Ureter (tissue), 1 donor: ENCODE results near the gene AZGP1. TPM values are rescaled to one million over a fixed set of nuclear protein-coding genes. Genes with fewer than 3 reads are reported as not detected.
"Not testable (repeated sequence)": the region's sequence is repeated elsewhere in the genome, so short reads cannot be mapped to it uniquely, and the experiment has no call there.

Source experiments
- DNase-seq: peaks from one replicate; pipeline ENCODE4 v3.0.0-alpha.2; 2020; ENCODE audit warnings: low spot score
- total RNA-seq: library from RNA; stranded (reverse); gene quantifications from one replicate; pipeline ENCODE4 v1.2.4, GENCODE V29; 2023
- donor health status: DM: yes; HTN: yes; CAD: no.

Gene AZGP1
- total RNA-seq, 1 donor from 2014 or later, result 6.2 TPM

- DNase-seq, result no peak
Observed at GRCh38 chr7:99997545-99998137, 21.8 kb upstream of the AZGP1 start.

- DNase-seq, result no peak
Observed at GRCh38 chr7:99996755-99997544, 21.1 kb upstream of the AZGP1 start.

GRCh38 chr7:99994819-99995218 is 19.0 kb upstream of the AZGP1 start:
- DNase-seq, result no peak

- DNase-seq, result no peak
Observed at GRCh38 chr7:99992330-99993038, 16.7 kb upstream of the AZGP1 start.

- DNase-seq, result not testable (repeated sequence)
Observed at GRCh38 chr7:99991543-99991942, 15.7 kb upstream of the AZGP1 start.

GRCh38 chr7:99990460-99990852 is 14.6 kb upstream of the AZGP1 start:
- DNase-seq, result no peak

GRCh38 chr7:99987846-99988245 is 12.0 kb upstream of the AZGP1 start:
- DNase-seq, result no peak

GRCh38 chr7:99987306-99987705 is 11.5 kb upstream of the AZGP1 start:
- not testable (repeated sequence) for DNase-seq

- no peak for DNase-seq
Observed at GRCh38 chr7:99984593-99984992, 8.8 kb upstream of the AZGP1 start.

GRCh38 chr7:99981066-99981465 is 5.2 kb upstream of the AZGP1 start:
- DNase-seq, result not testable (repeated sequence)

GRCh38 chr7:99980448-99980872 is 4.6 kb upstream of the AZGP1 start:
- not testable (repeated sequence) for DNase-seq

- not testable (repeated sequence) for DNase-seq
Observed at GRCh38 chr7:99979814-99980225, 4.0 kb upstream of the AZGP1 start.

- no peak for DNase-seq
Observed at GRCh38 chr7:99976626-99977025, 795 bp upstream of the AZGP1 start.

- no peak for DNase-seq
Observed at GRCh38 chr7:99974681-99975080, 1.1 kb downstream of the AZGP1 start.

- DNase-seq, result not testable (repeated sequence)
Observed at GRCh38 chr7:99973817-99974216, 2.0 kb downstream of the AZGP1 start.

- DNase-seq, result no peak
Observed at GRCh38 chr7:99971242-99971641, 4.6 kb downstream of the AZGP1 start.

- not testable (repeated sequence) for DNase-seq
Observed at GRCh38 chr7:99969813-99970212, 6.0 kb downstream of the AZGP1 start.

GRCh38 chr7:99969298-99969697 is 6.5 kb downstream of the AZGP1 start:
- no peak for DNase-seq

GRCh38 chr7:99958564-99959227 is 17.1 kb downstream of the AZGP1 start:
- no peak for DNase-seq

- peak; percentile 46 for DNase-seq
Observed at GRCh38 chr7:99955247-99955646, 20.6 kb downstream of the AZGP1 start.

GRCh38 chr7:99954643-99955042 is 21.2 kb downstream of the AZGP1 start:
- not testable (repeated sequence) for DNase-seq

- DNase-seq, result no peak
Observed at GRCh38 chr7:99953649-99954048, 22.2 kb downstream of the AZGP1 start.
